ENCODE data around the gene ST8SIA1.

Gene ST8SIA1

GRCh38 chr12:22325218-22325617 is 9.3 kb downstream of the ST8SIA1 start:
- no peak for DNase-seq

- DNase-seq, result no peak
Observed at GRCh38 chr12:22322091-22322490, 12.4 kb downstream of the ST8SIA1 start.

- no peak for DNase-seq
Observed at GRCh38 chr12:22321638-22322037, 12.9 kb downstream of the ST8SIA1 start.

GRCh38 chr12:22321018-22321605 is 13.4 kb downstream of the ST8SIA1 start:
- no peak for DNase-seq

GRCh38 chr12:22318108-22318737 is 16.3 kb downstream of the ST8SIA1 start:
- DNase-seq, result no peak

GRCh38 chr12:22313963-22314330 is 20.6 kb downstream of the ST8SIA1 start:
- DNase-seq, result no peak

GRCh38 chr12:22313286-22313962 is 21.1 kb downstream of the ST8SIA1 start:
- no peak for DNase-seq

- DNase-seq, result no peak
Observed at GRCh38 chr12:22312336-22312735, 22.2 kb downstream of the ST8SIA1 start.

- no peak for DNase-seq
Observed at GRCh38 chr12:22310709-22311108, 23.8 kb downstream of the ST8SIA1 start.

DNA sequence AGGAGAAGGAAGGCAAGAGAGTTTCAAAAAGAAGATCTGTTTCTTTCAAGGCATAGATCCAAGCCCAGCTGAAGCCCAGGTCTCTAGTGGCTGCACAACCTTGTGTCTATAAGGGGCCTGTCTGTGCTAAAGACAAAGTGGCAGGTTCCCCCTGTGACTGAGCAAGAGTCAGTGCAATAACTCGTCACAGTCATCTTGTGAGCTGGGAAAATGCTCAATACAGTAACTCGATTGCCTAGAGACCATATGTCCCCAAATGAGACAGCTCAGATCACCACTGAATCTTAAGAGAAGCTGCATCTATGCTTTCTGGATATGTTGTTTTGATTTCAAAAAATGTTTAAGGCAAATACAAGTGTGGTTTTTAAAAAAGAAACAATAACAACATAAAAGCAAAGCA is 24.2 kb downstream of the ST8SIA1 start:
- DNase-seq, result no peak

- no peak for DNase-seq
Observed at GRCh38 chr12:22307811-22308210, 26.7 kb downstream of the ST8SIA1 start.

GRCh38 chr12:22306311-22306710 is 28.2 kb downstream of the ST8SIA1 start:
- no peak for DNase-seq

DNA sequence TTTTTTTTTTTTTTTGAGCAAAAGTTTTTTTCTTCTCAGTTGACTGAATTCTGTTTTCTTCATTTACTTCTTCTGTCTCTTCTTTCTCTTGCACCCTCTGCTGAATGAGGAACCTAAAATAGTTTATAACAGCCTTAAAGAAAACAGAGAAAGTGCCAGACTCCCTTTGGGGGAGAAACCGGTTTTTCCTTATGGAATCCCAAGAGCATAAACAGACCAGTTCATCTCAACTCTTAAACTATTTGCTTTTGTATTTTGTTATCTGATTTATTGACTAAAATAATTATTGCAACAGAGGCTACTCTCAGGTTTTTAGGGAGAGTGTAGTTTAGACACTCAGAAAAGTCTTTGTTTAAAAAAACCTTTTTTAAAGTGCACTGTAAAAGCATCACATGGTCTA is 30.2 kb downstream of the ST8SIA1 start:
- no peak for DNase-seq

DNA sequence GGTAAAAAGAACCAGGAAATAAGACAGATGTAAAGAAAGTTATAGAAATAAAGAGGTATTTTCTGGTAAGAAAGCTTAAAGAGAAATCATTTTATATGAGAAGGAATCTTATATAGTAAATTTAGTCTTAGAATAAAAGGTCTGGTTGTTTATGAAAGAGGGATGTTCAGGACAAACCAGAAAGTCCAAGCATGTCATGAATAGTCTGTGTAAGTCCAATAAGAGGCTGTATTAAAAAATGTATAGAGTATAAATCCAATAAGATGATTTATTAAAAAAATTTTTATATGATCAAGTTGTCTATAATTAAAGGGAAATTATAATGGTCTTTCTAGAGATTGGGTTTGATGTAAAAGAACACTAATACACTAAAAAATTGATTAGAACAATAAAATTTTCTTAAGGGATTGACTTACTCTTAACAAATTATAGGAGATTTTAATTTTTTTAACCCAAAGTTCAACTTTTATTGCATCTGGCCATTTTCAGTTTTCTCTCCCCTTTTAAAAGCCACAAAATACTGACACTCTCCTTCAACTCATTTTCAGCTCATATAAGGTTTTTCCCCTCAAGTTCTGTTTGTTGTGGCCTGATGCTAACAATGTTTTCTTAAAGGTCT is 35.1 kb downstream of the ST8SIA1 start:
- DNase-seq, result peak in 1 of 2 experiments; percentile 22

DNA sequence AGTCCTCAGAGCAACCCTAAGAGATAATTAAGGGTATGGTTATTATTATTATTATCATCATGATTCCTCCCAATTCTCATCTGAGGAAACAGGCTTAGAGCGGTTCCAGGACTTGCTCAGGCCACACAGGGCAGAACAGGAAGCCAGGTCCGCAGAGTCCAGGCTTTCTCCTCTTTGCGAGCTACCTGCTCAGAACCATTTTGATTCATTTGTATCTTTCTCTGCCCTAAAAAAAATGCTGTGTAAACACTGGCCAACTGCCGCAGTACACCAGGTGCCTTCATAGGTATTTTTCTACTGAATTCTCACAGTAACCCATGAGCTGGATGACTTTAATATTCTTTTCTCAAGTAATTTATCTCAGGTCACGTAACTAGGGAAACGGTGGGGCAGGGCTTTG is 45.3 kb downstream of the ST8SIA1 start:
- no peak for DNase-seq

- DNase-seq, result no peak
Observed at GRCh38 chr12:22287776-22288621, 46.5 kb downstream of the ST8SIA1 start.

DNA sequence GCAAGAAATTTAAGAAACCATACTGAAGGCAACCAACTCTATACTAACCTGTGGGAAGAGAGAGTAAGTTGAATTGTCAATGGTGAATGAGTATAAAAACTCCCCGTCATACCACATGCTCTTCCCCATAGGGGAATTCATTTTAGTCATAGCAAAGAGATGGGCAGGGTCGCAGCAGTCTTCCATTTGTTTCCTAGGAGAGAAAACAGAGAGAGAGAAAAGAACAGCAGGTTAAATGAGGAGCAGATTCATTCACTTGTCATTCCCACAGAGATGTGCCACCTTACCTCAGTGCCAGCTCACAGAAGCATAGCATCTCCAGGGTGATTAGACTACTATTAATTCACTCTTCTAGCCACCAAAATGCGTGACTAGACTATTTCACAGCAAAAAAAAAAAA is 47.4 kb downstream of the ST8SIA1 start:
- DNase-seq, result no peak

- DNase-seq, result no peak
Observed at GRCh38 chr12:22286569-22286968, 47.9 kb downstream of the ST8SIA1 start.

- no peak for DNase-seq
Observed at GRCh38 chr12:22285846-22286245, 48.7 kb downstream of the ST8SIA1 start.

DNA sequence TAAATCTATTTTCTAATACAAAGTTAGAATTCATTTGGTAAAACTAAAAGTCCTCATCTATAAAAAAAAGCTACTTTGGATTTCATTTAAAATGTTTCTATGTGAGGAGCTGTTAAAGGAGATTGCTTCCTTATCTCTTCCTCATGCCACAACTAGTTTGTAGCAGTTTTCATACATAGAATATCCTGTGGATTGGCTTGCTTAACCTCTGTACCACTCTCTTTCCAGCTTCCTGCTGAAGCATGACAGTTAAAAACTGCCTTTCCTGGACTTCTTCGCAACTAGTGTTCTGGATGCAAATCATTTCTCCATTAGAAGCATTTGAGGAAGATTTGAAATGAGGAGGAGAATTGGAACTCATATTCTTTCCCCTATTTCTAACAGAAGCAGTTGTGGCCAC is 49.6 kb downstream of the ST8SIA1 start:
- no peak for DNase-seq

DNA sequence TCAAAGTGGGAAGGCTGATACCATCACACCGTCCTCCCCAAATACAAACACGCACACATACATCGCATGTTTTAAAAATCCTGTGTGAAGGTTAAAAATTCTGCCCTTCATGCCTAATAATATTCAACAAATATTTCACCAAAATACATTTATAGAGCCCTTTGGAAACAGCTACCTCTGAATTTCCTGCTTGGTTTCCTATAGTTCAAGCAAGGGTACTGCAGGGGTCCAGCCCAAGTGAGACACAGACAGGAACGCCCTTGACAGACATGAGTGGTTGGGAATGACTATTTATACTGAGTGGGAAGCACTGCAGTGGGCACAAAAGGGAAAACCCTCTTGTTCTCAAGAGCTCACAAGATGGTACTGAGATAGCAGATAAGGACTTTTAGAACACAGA is 51.0 kb downstream of the ST8SIA1 start:
- DNase-seq, result no peak

- DNase-seq, result no peak
Observed at GRCh38 chr12:22283006-22283506, 51.5 kb downstream of the ST8SIA1 start.

GRCh38 chr12:22282283-22282682 is 52.2 kb downstream of the ST8SIA1 start:
- no peak for DNase-seq

Data from NCI-H1930 (cell line).